ENCODE results near the gene MFAP2. TPM values are rescaled to one million over a fixed set of nuclear protein-coding genes. Genes with fewer than 3 reads are reported as not detected.
"Not testable (repeated sequence)": the region's sequence is repeated elsewhere in the genome, so short reads cannot be mapped to it uniquely, and the experiment has no call there.

MFAP2 gene
- total RNA-seq, 1 experiment from 2014 or later = 152 TPM

- not testable (repeated sequence) for H3K4me3 Mint-ChIP-seq; H3K23me2 ChIP-seq (ENCODE audit: insufficient read length, low read depth, low read length, poor library complexity, severe bottlenecking); H2AFZ ChIP-seq (ENCODE audit: low read length); H2BK5ac ChIP-seq (ENCODE audit: insufficient read length, low read length); H3K4ac ChIP-seq (ENCODE audit: low read depth, low read length); H2BK120ac ChIP-seq (ENCODE audit: low read depth, low read length, poor library complexity, severe bottlenecking); H3K27me3 Mint-ChIP-seq (ENCODE audit: low read depth); H2BK12ac ChIP-seq (ENCODE audit: insufficient read length, low read depth, low read length); H3K9me3 Mint-ChIP-seq; H3K56ac ChIP-seq (ENCODE audit: insufficient read length, low read depth, low read length); H3K4me2 ChIP-seq (ENCODE audit: insufficient read depth, insufficient read length, low read length); H3K79me2 ChIP-seq (ENCODE audit: insufficient read depth, low read length); H4K5ac ChIP-seq (ENCODE audit: insufficient read length, low read depth, low read length); H2AK5ac ChIP-seq (ENCODE audit: insufficient read length, low read length); H2BK20ac ChIP-seq (ENCODE audit: low read depth, low read length, poor library complexity, severe bottlenecking); H3K27ac ChIP-seq (ENCODE audit: insufficient read length, low read depth, low read length); H3K27ac Mint-ChIP-seq; H2BK15ac ChIP-seq (ENCODE audit: low read depth, low read length); H3K9ac ChIP-seq (ENCODE audit: extremely low read depth, insufficient read length, low read length); H3K18ac ChIP-seq (ENCODE audit: insufficient read length, low read depth, low read length); H4K8ac ChIP-seq (replicated peaks; ENCODE audit: insufficient read length, low read depth, low read length); H3K79me1 ChIP-seq (ENCODE audit: insufficient read depth, low read depth, low read length, poor library complexity, severe bottlenecking); DNase-seq; H3K4me1 Mint-ChIP-seq; H3K4me1 ChIP-seq (ENCODE audit: insufficient read depth, low read length); H4K91ac ChIP-seq (ENCODE audit: insufficient read length, low read depth, low read length); H3K23ac ChIP-seq (ENCODE audit: insufficient read length, low read depth, low read length); H3K27me3 ChIP-seq (ENCODE audit: insufficient read depth, low read length); H3T11ph ChIP-seq (ENCODE audit: low read length); H4K20me1 ChIP-seq (ENCODE audit: control insufficient read depth, insufficient read depth, insufficient read length); H3K9me3 ChIP-seq (ENCODE audit: control insufficient read depth, low read depth, low read length); H3K14ac ChIP-seq (ENCODE audit: insufficient read depth, low read length)
- WGBS (ENCODE audit: extremely low coverage, insufficient read length, low lambda C conversion rate) = no CpG with 5 or more reads among the region's 9 CpGs
- peaks cover 20 to 45% (median 30%) of the 10 kb centered on the region in 3 experiments for H3K36me3 Mint-ChIP-seq (ENCODE audit: insufficient read depth in 1 of 3, low read depth in 3 of 3)
Observed at GRCh38 chr1:16945512-16945911, 34.9 kb downstream of the MFAP2 start.

All from H9 (cell line).